Measurements from ENCODE around the gene IFIT2. TPM values are rescaled to one million over a fixed set of nuclear protein-coding genes. Genes with fewer than 3 reads are reported as not detected.

IFIT2 gene
- total RNA-seq, 2 experiments from 2014 or later: 36.9 to 38.9 TPM

GRCh38 chr10:89345367-89346000 is 43.6 kb downstream of the IFIT2 start:
- Mint-ChIP-seq H3K27me3 (no peaks in the 10 kb centered on the region), H3K27ac (no peak overlapping the region), H3K36me3 (ENCODE audit: low read depth) (peaks cover 6% of the 10 kb centered on the region), H3K4me1 (ENCODE audit: low read depth) (peaks cover 1% of the 10 kb centered on the region), H3K9me3 (no peaks in the 10 kb centered on the region), H3K4me3 (no peak overlapping the region)
- intact Hi-C loops (cut with DNase I, micrococcal nuclease): no loop called here
- no peak for TF ChIP-seq CTCF (IDR thresholded peaks at IDR 0.05)
- no peaks in the 10 kb centered on the region for H3K36me3 ChIP-seq (ENCODE audit: insufficient read depth, low read length)
- DNase-seq (no peak), ATAC-seq (ENCODE audit: poor library complexity) (no peak)
- ChIA-PET POLR2A (interaction anchor here (0.5 to 1.8 kb wide), 4 partner anchors 8 to 68 kb away, joined by 3 to 5 read pairs (median 4); partner anchors contain the start of gene IFIT2), CTCF (no interaction called here)
- no peak overlapping the region for H3K27ac ChIP-seq (ENCODE audit: low read depth in 1 of 2, low read length in 2 of 2)
- no peaks in the 10 kb centered on the region for H3K27me3 ChIP-seq (ENCODE audit: control insufficient read depth in 1 of 2, insufficient read depth in 2 of 2, low read length in 2 of 2)
- no peak overlapping the region for H3K4me3 ChIP-seq (ENCODE audit: low read length)
- no peaks in the 10 kb centered on the region for H3K4me1 ChIP-seq (ENCODE audit: insufficient read depth, low read length)
- H3K9me3 ChIP-seq (ENCODE audit: control insufficient read depth in 1 of 2, insufficient read depth in 1 of 2, low read length in 2 of 2): no peaks in the 10 kb centered on the region

GRCh38 chr10:89346405-89347254 is 44.8 kb downstream of the IFIT2 start:
- Mint-ChIP-seq H3K4me1 (ENCODE audit: low read depth) (peaks cover 11% of the 10 kb centered on the region), H3K9me3 (no peaks in the 10 kb centered on the region), H3K27ac (no peak overlapping the region), H3K36me3 (ENCODE audit: low read depth) (no peaks in the 10 kb centered on the region), H3K4me3 (no peak overlapping the region), H3K27me3 (no peaks in the 10 kb centered on the region)
- intact Hi-C loops (cut with DNase I, micrococcal nuclease): no loop called here
- Histone ChIP-seq H3K27ac (ENCODE audit: low read depth in 1 of 2, low read length in 2 of 2) (no peak overlapping the region), H3K36me3 (ENCODE audit: insufficient read depth, low read length) (no peaks in the 10 kb centered on the region), H3K4me3 (ENCODE audit: low read length) (no peak overlapping the region), H3K9me3 (ENCODE audit: control insufficient read depth in 1 of 2, insufficient read depth in 1 of 2, low read length in 2 of 2) (no peaks in the 10 kb centered on the region), H3K4me1 (ENCODE audit: insufficient read depth, low read length) (no peaks in the 10 kb centered on the region), H3K27me3 (ENCODE audit: control insufficient read depth in 1 of 2, insufficient read depth in 2 of 2, low read length in 2 of 2) (no peaks in the 10 kb centered on the region)
- ChIA-PET POLR2A (interaction anchor here (0.9 to 1.8 kb wide), 4 partner anchors 9 to 45 kb away, joined by 3 to 5 read pairs (median 4); partner anchors contain the start of gene IFIT2), CTCF (no interaction called here)
- TF ChIP-seq CTCF (IDR thresholded peaks at IDR 0.05): no peak
- DNase-seq (no peak), ATAC-seq (ENCODE audit: poor library complexity) (no peak)

- intact Hi-C loops (cut with DNase I, micrococcal nuclease): no loop called here
- Mint-ChIP-seq H3K36me3 (ENCODE audit: low read depth) (no peaks in the 10 kb centered on the region), H3K9me3 (no peaks in the 10 kb centered on the region), H3K27me3 (no peaks in the 10 kb centered on the region), H3K27ac (no peak overlapping the region), H3K4me1 (ENCODE audit: low read depth) (peaks cover 11% of the 10 kb centered on the region), H3K4me3 (no peak overlapping the region)
- CTCF ChIA-PET: no interaction called here
- DNase-seq: no peak
- Histone ChIP-seq H3K27me3 (ENCODE audit: control insufficient read depth in 1 of 2, insufficient read depth in 2 of 2, low read length in 2 of 2) (no peaks in the 10 kb centered on the region), H3K4me3 (ENCODE audit: low read length) (no peak overlapping the region), H3K36me3 (ENCODE audit: insufficient read depth, low read length) (no peaks in the 10 kb centered on the region), H3K9me3 (ENCODE audit: control insufficient read depth in 1 of 2, insufficient read depth in 1 of 2, low read length in 2 of 2) (no peaks in the 10 kb centered on the region), H3K27ac (ENCODE audit: low read depth in 1 of 2, low read length in 2 of 2) (no peak overlapping the region), H3K4me1 (ENCODE audit: insufficient read depth, low read length) (no peaks in the 10 kb centered on the region)
- no peak for TF ChIP-seq CTCF (IDR thresholded peaks at IDR 0.05)
- POLR2A ChIA-PET: interaction anchor here (1.2 kb wide), 1 partner anchor 22 kb away, joined by 3 read pairs; no protein-coding TSS in a partner anchor
- ATAC-seq (ENCODE audit: poor library complexity): no peak
Observed at GRCh38 chr10:89347701-89348457, 46.0 kb downstream of the IFIT2 start.

All from CD4-positive, alpha-beta T cell (primary cell).